CD4-positive, alpha-beta T cell treated with Interleukin-15 for 1 hour (primary cell): ENCODE measurements around the gene ZNF554.
"Not testable (repeated sequence)": the region's sequence is repeated elsewhere in the genome, so short reads cannot be mapped to it uniquely, and the experiment has no call there.

Source experiments
- DNase-seq: peaks from one replicate; pipeline ENCODE4 v3.0.0-alpha.2; 2020

The ZNF554 gene

GRCh38 chr19:2872175-2872574 lies 52.5 kb downstream of the ZNF554 start:
- not testable (repeated sequence) for DNase-seq

GRCh38 chr19:2877398-2878331 lies 58.0 kb downstream of the ZNF554 start:
- DNase-seq, result no peak

- DNase-seq, result no peak
These were observed 64.2 kb downstream of the ZNF554 start for GRCh38 chr19:2883686-2884439.

GRCh38 chr19:2885736-2886135 lies 66.1 kb downstream of the ZNF554 start:
- DNase-seq, result no peak
